WTC11 (cell line): ENCODE results near the gene ATP9A.

Experiments
- CTCF ChIP-seq: fragments of 200-600 bp; IDR thresholded peaks from 2 replicates; pipeline ENCODE4 v1.8.0; 2022; ENCODE audit warnings: antibody characterized with exemption
- PRDM15 ChIP-seq: sonication (generic); formaldehyde crosslinking; IDR thresholded peaks from 2 replicates; pipeline ENCODE4 v1.8.0; 2022; ENCODE audit warnings: missing genetic modification reagents
- SP1 ChIP-seq: sonication (generic); formaldehyde crosslinking; conservative IDR thresholded peaks from 2 replicates; pipeline ENCODE4 v1.8.1; 2022; ENCODE audit warnings: missing genetic modification reagents
- ZNF317 ChIP-seq: sonication (generic); formaldehyde crosslinking; IDR thresholded peaks from 2 replicates; pipeline ENCODE4 v1.8.1; 2023; ENCODE audit warnings: low read depth, mild to moderate bottlenecking, moderate library complexity, missing genetic modification reagents, borderline replicate concordance
- TF ChIP-seq, protein P1 (sequence below): sonication (generic); formaldehyde crosslinking; IDR thresholded peaks from 2 replicates; pipeline ENCODE4 v1.8.1; 2023; ENCODE audit warnings: mild to moderate bottlenecking, moderate library complexity, missing genetic modification reagents
- TF ChIP-seq, protein P2 (sequence below): sonication (generic); formaldehyde crosslinking; conservative IDR thresholded peaks from 2 replicates; pipeline ENCODE4 v1.8.1; 2023; ENCODE audit warnings: mild to moderate bottlenecking, low read depth, missing genetic modification reagents, moderate library complexity
- TF ChIP-seq, protein P3 (sequence below): sonication (generic); formaldehyde crosslinking; IDR thresholded peaks from 2 replicates; pipeline ENCODE4 v1.8.1; 2023; ENCODE audit warnings: mild to moderate bottlenecking, missing genetic modification reagents, borderline replicate concordance
- TF ChIP-seq, protein P4 (sequence below): sonication (generic); formaldehyde crosslinking; IDR thresholded peaks from 2 replicates; pipeline ENCODE4 v1.8.0; 2022; ENCODE audit warnings: mild to moderate bottlenecking, missing genetic modification reagents

DNA sequence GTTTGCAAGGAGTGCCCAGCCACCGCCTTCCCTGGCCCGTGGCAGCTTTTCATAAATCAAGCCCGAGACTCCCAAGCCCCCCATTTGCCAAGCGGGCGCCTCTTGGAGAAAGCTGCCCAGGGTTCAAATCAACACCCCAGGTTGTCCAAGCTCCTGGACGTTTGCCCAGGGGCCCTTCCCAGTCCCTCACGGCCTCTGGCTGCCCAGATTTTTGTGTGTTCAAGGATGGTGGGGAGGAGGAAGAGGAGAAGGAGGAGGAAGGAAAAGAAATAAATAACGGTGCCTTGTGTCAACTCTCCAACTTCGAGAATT, 205.1 kb downstream of the ATP9A start:
- TF ChIP-seq CTCF (no peak), PRDM15 (no peak), ZNF317 (CRISPR knock-in tag) (no peak), SP1 (CRISPR knock-in tag) (no peak)
- TF ChIP-seq, protein P1, sequence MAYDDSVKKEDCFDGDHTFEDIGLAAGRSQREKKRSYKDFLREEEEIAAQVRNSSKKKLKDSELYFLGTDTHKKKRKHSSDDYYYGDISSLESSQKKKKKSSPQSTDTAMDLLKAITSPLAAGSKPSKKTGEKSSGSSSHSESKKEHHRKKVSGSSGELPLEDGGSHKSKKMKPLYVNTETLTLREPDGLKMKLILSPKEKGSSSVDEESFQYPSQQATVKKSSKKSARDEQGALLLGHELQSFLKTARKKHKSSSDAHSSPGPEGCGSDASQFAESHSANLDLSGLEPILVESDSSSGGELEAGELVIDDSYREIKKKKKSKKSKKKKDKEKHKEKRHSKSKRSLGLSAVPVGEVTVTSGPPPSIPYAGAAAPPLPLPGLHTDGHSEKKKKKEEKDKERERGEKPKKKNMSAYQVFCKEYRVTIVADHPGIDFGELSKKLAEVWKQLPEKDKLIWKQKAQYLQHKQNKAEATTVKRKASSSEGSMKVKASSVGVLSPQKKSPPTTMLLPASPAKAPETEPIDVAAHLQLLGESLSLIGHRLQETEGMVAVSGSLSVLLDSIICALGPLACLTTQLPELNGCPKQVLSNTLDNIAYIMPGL (CRISPR knock-in tag), result no peak; the same call in 1 of the 2 replicates
- TF ChIP-seq, protein P2, sequence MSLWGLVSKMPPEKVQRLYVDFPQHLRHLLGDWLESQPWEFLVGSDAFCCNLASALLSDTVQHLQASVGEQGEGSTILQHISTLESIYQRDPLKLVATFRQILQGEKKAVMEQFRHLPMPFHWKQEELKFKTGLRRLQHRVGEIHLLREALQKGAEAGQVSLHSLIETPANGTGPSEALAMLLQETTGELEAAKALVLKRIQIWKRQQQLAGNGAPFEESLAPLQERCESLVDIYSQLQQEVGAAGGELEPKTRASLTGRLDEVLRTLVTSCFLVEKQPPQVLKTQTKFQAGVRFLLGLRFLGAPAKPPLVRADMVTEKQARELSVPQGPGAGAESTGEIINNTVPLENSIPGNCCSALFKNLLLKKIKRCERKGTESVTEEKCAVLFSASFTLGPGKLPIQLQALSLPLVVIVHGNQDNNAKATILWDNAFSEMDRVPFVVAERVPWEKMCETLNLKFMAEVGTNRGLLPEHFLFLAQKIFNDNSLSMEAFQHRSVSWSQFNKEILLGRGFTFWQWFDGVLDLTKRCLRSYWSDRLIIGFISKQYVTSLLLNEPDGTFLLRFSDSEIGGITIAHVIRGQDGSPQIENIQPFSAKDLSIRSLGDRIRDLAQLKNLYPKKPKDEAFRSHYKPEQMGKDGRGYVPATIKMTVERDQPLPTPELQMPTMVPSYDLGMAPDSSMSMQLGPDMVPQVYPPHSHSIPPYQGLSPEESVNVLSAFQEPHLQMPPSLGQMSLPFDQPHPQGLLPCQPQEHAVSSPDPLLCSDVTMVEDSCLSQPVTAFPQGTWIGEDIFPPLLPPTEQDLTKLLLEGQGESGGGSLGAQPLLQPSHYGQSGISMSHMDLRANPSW, result no peak
- TF ChIP-seq, protein P3, sequence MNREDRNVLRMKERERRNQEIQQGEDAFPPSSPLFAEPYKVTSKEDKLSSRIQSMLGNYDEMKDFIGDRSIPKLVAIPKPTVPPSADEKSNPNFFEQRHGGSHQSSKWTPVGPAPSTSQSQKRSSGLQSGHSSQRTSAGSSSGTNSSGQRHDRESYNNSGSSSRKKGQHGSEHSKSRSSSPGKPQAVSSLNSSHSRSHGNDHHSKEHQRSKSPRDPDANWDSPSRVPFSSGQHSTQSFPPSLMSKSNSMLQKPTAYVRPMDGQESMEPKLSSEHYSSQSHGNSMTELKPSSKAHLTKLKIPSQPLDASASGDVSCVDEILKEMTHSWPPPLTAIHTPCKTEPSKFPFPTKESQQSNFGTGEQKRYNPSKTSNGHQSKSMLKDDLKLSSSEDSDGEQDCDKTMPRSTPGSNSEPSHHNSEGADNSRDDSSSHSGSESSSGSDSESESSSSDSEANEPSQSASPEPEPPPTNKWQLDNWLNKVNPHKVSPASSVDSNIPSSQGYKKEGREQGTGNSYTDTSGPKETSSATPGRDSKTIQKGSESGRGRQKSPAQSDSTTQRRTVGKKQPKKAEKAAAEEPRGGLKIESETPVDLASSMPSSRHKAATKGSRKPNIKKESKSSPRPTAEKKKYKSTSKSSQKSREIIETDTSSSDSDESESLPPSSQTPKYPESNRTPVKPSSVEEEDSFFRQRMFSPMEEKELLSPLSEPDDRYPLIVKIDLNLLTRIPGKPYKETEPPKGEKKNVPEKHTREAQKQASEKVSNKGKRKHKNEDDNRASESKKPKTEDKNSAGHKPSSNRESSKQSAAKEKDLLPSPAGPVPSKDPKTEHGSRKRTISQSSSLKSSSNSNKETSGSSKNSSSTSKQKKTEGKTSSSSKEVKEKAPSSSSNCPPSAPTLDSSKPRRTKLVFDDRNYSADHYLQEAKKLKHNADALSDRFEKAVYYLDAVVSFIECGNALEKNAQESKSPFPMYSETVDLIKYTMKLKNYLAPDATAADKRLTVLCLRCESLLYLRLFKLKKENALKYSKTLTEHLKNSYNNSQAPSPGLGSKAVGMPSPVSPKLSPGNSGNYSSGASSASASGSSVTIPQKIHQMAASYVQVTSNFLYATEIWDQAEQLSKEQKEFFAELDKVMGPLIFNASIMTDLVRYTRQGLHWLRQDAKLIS (CRISPR knock-in tag), result no peak
- TF ChIP-seq, protein P4, sequence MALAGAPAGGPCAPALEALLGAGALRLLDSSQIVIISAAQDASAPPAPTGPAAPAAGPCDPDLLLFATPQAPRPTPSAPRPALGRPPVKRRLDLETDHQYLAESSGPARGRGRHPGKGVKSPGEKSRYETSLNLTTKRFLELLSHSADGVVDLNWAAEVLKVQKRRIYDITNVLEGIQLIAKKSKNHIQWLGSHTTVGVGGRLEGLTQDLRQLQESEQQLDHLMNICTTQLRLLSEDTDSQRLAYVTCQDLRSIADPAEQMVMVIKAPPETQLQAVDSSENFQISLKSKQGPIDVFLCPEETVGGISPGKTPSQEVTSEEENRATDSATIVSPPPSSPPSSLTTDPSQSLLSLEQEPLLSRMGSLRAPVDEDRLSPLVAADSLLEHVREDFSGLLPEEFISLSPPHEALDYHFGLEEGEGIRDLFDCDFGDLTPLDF (CRISPR knock-in tag), result no peak
